ENCODE results near the gene SLC22A14. TPM values are rescaled to one million over a fixed set of nuclear protein-coding genes. Genes with fewer than 3 reads are reported as not detected.

The SLC22A14 gene
- total RNA-seq, 1 experiment from 2014 or later = not detected

DNA sequence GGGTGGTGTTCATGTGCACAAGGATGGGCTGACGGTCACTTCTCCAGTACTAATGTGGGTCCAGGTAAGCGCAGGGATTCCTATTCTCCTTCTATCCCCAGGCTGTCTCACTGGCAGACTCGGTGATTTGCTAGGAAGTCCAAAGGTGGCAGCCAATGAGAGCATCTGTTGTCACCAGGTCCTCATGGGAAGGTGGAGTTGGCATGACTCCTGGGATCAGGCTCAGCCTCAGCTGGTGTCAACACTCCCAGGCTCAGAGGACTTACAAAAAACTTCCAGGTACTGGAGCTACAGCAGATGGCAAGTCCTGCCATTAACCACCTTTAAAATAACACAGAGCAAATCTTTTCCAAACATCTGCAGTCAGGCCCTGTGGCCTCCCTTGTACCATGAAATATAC lies 78.3 kb downstream of the SLC22A14 start:
- H3K79me1 ChIP-seq (ENCODE audit: insufficient read depth, low read depth, low read length, poor library complexity, severe bottlenecking) = no peaks in the 10 kb centered on the region
- no CpG with 5 or more reads among the region's 3 CpGs for WGBS (ENCODE audit: extremely low coverage, insufficient read length, low lambda C conversion rate)
- H3K14ac ChIP-seq (ENCODE audit: insufficient read depth, low read length) = no peak overlapping the region
- H3K18ac ChIP-seq (ENCODE audit: insufficient read length, low read depth, low read length) = no peak overlapping the region
- H3K9me3 ChIP-seq (ENCODE audit: control insufficient read depth, low read depth, low read length) = no peaks in the 10 kb centered on the region
- no peaks in the 10 kb centered on the region for H3K27me3 ChIP-seq (ENCODE audit: insufficient read depth, low read length)
- H2BK20ac ChIP-seq (ENCODE audit: low read depth, low read length, poor library complexity, severe bottlenecking) = no peak overlapping the region
- no peak overlapping the region for H2AK5ac ChIP-seq (ENCODE audit: insufficient read length, low read length)
- TF ChIP-seq, protein P1, sequence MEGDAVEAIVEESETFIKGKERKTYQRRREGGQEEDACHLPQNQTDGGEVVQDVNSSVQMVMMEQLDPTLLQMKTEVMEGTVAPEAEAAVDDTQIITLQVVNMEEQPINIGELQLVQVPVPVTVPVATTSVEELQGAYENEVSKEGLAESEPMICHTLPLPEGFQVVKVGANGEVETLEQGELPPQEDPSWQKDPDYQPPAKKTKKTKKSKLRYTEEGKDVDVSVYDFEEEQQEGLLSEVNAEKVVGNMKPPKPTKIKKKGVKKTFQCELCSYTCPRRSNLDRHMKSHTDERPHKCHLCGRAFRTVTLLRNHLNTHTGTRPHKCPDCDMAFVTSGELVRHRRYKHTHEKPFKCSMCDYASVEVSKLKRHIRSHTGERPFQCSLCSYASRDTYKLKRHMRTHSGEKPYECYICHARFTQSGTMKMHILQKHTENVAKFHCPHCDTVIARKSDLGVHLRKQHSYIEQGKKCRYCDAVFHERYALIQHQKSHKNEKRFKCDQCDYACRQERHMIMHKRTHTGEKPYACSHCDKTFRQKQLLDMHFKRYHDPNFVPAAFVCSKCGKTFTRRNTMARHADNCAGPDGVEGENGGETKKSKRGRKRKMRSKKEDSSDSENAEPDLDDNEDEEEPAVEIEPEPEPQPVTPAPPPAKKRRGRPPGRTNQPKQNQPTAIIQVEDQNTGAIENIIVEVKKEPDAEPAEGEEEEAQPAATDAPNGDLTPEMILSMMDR (conservative IDR thresholded peaks at IDR 0.05) = no peak
- no peaks in the 10 kb centered on the region for H3K79me2 ChIP-seq (ENCODE audit: insufficient read depth, low read length)
- no peak overlapping the region for H4K8ac ChIP-seq (replicated peaks; ENCODE audit: insufficient read length, low read depth, low read length)
- H3K23me2 ChIP-seq (ENCODE audit: insufficient read length, low read depth, low read length, poor library complexity, severe bottlenecking) = no peaks in the 10 kb centered on the region
- Mint-ChIP-seq H3K27ac (no peak overlapping the region), H3K36me3 (ENCODE audit: insufficient read depth in 1 of 3, low read depth in 3 of 3) (peaks cover 17 to 31% (median 29%) of the 10 kb centered on the region in 3 experiments), H3K9me3 (peaks cover 11 to 18% of the 10 kb centered on the region in 2 experiments; a peak in 4 of 5 replicates), H3K4me1 (no peaks in the 10 kb centered on the region), H3K27me3 (ENCODE audit: low read depth) (no peaks in the 10 kb centered on the region), H3K4me3 (no peak overlapping the region)
- no peak overlapping the region for H3T11ph ChIP-seq (ENCODE audit: low read length)
- no peak overlapping the region for H4K5ac ChIP-seq (ENCODE audit: insufficient read length, low read depth, low read length)
- H2AFZ ChIP-seq (ENCODE audit: low read length) = no peak overlapping the region
- no peak overlapping the region for H3K4me2 ChIP-seq (ENCODE audit: insufficient read depth, insufficient read length, low read length)
- H2BK5ac ChIP-seq (ENCODE audit: insufficient read length, low read length) = no peak overlapping the region
- no peak overlapping the region for H3K4ac ChIP-seq (ENCODE audit: low read depth, low read length)
- DNase-seq = no peak
- no peak overlapping the region for H4K91ac ChIP-seq (ENCODE audit: insufficient read length, low read depth, low read length)
- no peak overlapping the region for H2BK15ac ChIP-seq (ENCODE audit: low read depth, low read length)
- no peak overlapping the region for H3K27ac ChIP-seq (ENCODE audit: insufficient read length, low read depth, low read length)
- no peaks in the 10 kb centered on the region for H4K20me1 ChIP-seq (ENCODE audit: control insufficient read depth, insufficient read depth, insufficient read length)
- H3K56ac ChIP-seq (ENCODE audit: insufficient read length, low read depth, low read length) = no peak overlapping the region
- no peak overlapping the region for H3K23ac ChIP-seq (ENCODE audit: insufficient read length, low read depth, low read length)
- H2BK120ac ChIP-seq (ENCODE audit: low read depth, low read length, poor library complexity, severe bottlenecking) = no peak overlapping the region
- H2BK12ac ChIP-seq (ENCODE audit: insufficient read length, low read depth, low read length) = no peak overlapping the region
- H3K9ac ChIP-seq (ENCODE audit: extremely low read depth, insufficient read length, low read length) = no peak overlapping the region
- H3K4me1 ChIP-seq (ENCODE audit: insufficient read depth, low read length) = no peaks in the 10 kb centered on the region

Measured in H9 (cell line).